Fibroblast of pulmonary artery (primary cell): ENCODE measurements around the gene NTNG2.

ENCODE experiments used
- DNase-seq: peaks from one replicate; pipeline ENCODE4 v3.0.0-alpha.2; 2010; ENCODE audit warnings: low read depth
- H3K4me3 ChIP-seq: replicated peaks from 2 replicates; pipeline ENCODE4 v1.5.1; 2011; ENCODE audit warnings: low read depth, mild to moderate bottlenecking, control low read depth, low read length, moderate library complexity
- TF ChIP-seq, protein P1 (sequence below): IDR thresholded peaks from 2 replicates; pipeline ENCODE4 v1.5.1; 2011; ENCODE audit warnings: mild to moderate bottlenecking, control low read depth, low read length, inconsistent platforms; ENCODE audit errors: missing control alignments

NTNG2 gene

DNA sequence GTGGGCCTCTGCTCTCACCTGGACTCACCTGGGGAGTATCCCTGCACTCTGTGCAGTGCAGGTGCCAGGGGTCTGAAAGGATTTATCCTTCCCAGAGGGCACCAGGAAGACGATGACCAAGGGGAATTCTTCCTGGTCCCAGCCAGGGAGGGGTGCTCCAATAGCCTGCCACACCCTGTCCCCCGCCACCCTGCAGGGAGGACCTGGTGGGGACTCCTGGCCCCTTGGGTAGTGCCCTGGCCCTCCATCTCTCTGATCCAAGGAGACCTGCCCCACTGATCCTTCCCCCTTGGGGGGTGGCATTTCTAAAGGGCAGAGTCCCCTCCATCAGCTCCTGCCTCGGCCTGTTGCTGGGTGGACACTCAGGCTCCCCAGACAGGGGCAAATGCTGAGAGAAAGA, 70.7 kb downstream of the NTNG2 start:
- no peak for DNase-seq
- TF ChIP-seq, protein P1, sequence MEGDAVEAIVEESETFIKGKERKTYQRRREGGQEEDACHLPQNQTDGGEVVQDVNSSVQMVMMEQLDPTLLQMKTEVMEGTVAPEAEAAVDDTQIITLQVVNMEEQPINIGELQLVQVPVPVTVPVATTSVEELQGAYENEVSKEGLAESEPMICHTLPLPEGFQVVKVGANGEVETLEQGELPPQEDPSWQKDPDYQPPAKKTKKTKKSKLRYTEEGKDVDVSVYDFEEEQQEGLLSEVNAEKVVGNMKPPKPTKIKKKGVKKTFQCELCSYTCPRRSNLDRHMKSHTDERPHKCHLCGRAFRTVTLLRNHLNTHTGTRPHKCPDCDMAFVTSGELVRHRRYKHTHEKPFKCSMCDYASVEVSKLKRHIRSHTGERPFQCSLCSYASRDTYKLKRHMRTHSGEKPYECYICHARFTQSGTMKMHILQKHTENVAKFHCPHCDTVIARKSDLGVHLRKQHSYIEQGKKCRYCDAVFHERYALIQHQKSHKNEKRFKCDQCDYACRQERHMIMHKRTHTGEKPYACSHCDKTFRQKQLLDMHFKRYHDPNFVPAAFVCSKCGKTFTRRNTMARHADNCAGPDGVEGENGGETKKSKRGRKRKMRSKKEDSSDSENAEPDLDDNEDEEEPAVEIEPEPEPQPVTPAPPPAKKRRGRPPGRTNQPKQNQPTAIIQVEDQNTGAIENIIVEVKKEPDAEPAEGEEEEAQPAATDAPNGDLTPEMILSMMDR: no peak
- H3K4me3 ChIP-seq: no peak overlapping the region

DNA sequence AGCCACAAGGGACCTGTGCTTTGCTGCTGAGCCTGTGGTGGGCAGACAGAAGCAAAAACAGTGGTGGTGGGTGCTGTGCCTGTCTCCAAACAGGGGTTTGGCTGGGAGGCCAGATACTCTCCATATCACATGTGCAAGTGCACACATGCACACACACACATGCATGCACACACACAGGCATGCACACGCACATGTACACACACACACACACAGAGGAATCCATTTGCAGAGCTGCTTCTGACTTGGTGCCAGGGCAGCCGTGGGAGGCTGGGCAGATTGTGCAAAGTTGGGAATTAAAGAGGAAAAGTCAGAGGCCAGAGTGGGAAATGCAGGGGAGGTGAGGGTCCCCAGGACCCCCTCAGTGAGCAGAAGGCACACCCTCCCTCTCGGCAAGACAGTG, 71.3 kb downstream of the NTNG2 start:
- no peak for DNase-seq
- TF ChIP-seq, protein P1: no peak
- H3K4me3 ChIP-seq: no peak overlapping the region

DNA sequence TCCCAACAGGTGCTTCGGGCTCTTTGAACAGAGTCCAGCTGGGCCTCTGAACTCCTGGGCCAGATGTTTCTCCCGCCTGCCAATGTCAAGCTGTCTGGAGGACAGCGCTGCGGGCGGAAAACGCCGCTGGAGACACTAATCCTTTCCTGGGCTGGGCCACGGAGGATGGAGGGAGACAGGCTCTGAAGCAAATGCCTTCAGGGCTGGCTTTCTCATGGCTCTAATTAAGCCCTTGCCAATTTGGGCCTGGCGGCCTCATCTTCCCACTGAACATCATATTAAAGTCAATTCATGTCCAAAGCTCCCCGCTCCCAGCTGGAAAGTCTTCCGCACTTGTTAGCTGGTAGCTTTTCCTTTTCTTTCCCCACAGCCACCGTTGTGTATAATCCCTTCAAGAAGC, 72.7 kb downstream of the NTNG2 start:
- TF ChIP-seq, protein P1: no peak
- H3K4me3 ChIP-seq: no peak overlapping the region
- no peak for DNase-seq

DNA sequence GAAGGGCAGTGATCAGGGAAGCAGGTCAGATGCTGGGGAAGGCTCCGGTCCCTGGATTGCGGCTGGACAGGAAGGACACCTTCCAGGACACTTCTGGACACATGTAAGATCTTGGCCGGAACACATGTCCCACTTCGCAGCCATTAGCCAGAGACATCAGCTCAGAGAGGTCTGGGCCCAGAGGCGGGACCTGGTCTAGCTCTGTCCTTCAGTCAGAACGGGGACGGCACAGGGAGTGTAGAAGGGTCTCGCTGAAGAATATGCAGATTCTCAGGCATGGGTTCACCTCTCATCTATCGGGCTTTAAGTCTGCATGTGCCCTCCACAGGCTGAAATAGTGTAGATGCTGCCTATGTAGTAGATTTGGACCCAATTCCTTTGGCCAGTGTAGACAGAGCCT, 73.3 kb downstream of the NTNG2 start:
- no peak overlapping the region for H3K4me3 ChIP-seq
- TF ChIP-seq, protein P1: no peak
- no peak for DNase-seq

DNA sequence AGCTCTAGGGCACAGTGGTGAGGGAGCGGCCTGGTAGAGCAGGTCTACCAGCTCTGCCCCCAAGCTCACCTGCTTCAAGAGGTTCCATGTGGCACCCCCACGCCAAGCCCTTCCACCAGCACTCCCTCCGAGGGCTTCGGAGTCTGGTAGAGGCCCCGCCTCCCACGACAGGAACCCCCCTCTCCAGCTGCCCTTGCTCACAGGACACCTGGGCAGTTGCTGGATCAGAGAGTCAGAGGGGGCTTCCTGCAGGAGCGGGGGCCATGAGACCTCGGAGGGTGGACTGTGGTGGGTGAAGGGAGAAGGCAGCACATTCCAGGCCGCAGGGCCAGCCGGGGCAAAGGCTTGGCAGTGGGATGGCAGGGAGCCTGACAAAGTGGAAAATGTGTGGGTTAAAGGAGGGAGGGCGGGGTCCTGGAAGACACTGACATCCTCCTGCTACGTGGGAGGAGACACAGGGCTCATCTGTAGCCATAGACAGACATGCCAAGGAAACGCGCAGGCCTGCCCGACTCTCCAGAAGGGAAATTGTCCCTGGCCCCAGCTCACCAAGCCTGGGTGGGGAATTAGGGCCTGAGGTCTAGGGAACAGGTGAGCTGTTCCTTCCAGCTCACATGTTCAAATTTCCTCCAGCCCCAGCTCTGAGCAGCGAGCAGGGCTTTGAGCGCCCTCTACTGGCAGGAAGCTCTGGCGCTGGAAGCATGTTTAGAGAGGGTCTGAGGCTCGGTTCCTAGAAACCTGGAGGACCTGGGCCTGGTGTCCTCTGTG, 74.2 kb downstream of the NTNG2 start:
- H3K4me3 ChIP-seq: no peak overlapping the region
- peak; percentile 76 for DNase-seq
- TF ChIP-seq, protein P1: peak; percentile 98

DNA sequence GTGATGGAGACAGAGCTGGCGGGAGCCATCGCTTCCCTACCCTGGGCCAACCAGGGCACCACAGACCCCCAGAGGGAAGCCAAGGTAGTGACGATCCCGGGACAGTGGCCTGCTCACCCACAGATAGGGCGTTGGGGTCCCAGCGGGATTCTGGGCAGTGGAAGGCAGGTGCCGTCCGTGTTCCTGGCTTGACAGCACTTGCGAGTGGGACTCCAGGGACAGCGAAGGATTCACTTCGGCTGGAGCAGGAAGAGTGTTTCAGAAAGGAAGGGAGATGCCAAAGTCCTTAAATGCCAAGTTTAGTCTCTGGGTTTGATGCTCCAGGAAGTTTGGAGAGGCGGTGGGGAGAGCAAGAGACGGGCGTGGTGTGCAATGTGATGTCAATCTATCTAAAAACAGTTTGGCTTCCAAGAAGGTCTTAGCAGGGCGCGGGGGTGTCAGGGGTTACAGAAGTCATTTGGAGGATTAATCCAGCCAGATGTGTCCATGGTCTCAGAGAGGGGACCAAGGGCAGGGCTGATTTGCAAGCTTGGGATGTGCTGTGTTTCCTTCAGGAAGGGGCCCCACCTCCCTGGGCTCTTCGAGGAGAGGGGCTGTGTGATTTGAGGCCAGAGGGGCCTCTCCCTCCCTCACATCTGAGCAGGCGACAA, 74.9 kb downstream of the NTNG2 start:
- TF ChIP-seq, protein P1: no peak
- DNase-seq: no peak
- H3K4me3 ChIP-seq: no peak overlapping the region
